Mucosa of descending colon (tissue), 3 donors: ENCODE data around the gene STEAP2. TPM values are rescaled to one million over a fixed set of nuclear protein-coding genes. Genes with fewer than 3 reads are reported as not detected.
A peak's percentile ranks its signal among the peaks of the same experiment; 100 is the strongest.
"Not testable (repeated sequence)": the region's sequence is repeated elsewhere in the genome, so short reads cannot be mapped to it uniquely, and the experiment has no call there.

ENCODE experiments used
- ATAC-seq: fragments of 200-7000 bp; cut with Tn5 transposase; one replicate; pipeline ENCODE4 v1.9.1; 2020; ENCODE audit warnings: mild to moderate bottlenecking, moderate library complexity
- DNase-seq, 3 donors: peaks; one replicate each; pipeline ENCODE4 v3.0.0-alpha.2; 2020
- H3K36me3 ChIP-seq: fragments of 200-600 bp; one replicate; pipeline ENCODE4 v1.8.0; 2021; ENCODE audit warnings: low read depth, mild to moderate bottlenecking
- H3K4me1 ChIP-seq: fragments of 200-600 bp; one replicate; pipeline ENCODE4 v1.8.0; 2021; ENCODE audit warnings: low read depth, mild to moderate bottlenecking
- H3K4me3 ChIP-seq: fragments of 200-600 bp; one replicate; pipeline ENCODE4 v1.8.0; 2021; ENCODE audit warnings: mild to moderate bottlenecking
- H3K9me3 ChIP-seq: fragments of 200-600 bp; one replicate; pipeline ENCODE4 v1.8.0; 2021; ENCODE audit warnings: mild to moderate bottlenecking
- intact Hi-C, 2 donors: fragments of 100-400 bp; cut with DNase I in 1 of 2; cut with micrococcal nuclease in 1 of 2; formaldehyde crosslinking; loops; one replicate each; pipeline versions ENCODE4 v1.11.0 to v1.11.1; 2022; cut with DNase I, micrococcal nuclease
- total RNA-seq, 3 donors: library from RNA; stranded (reverse); fragmentation: NEBNext Ultra II Directional in 2 of 3; extraction: Animal tissue kit (Norgen Biotek cat#: 25700) in 2 of 3; gene quantifications; one replicate each; pipeline versions ENCODE4 v1.2.1 to v1.2.4, GENCODE V29; 2021 to 2023
- TF ChIP-seq, protein P1 (sequence below): fragments of 200-600 bp; IDR thresholded peaks from one replicate; pipeline ENCODE4 v1.8.0; 2022; ENCODE audit warnings: antibody characterized with exemption, mild to moderate bottlenecking
- donor health status: DM: no; HTN: no; CAD: no; lungs with moderate emphysema.
- donor health status: DM: no; HTN: no; CAD: no.
- donor health status: DM: no; HTN: yes; CAD: no.

The STEAP2 gene
- total RNA-seq, 3 donors from 2014 or later: 22.2 to 26.3 (median 23.1) TPM

GRCh38 chr7:90248706-90249105 is 37.2 kb downstream of the STEAP2 start:
- H3K4me3 ChIP-seq: no peak overlapping the region
- H3K36me3 ChIP-seq: no peaks in the 10 kb centered on the region
- H3K9me3 ChIP-seq: no peaks in the 10 kb centered on the region
- DNase-seq: no peak
- H3K4me1 ChIP-seq: peaks cover 2% of the 10 kb centered on the region
- intact Hi-C loops: no loop called here
- no peak for ATAC-seq
- TF ChIP-seq, protein P1, sequence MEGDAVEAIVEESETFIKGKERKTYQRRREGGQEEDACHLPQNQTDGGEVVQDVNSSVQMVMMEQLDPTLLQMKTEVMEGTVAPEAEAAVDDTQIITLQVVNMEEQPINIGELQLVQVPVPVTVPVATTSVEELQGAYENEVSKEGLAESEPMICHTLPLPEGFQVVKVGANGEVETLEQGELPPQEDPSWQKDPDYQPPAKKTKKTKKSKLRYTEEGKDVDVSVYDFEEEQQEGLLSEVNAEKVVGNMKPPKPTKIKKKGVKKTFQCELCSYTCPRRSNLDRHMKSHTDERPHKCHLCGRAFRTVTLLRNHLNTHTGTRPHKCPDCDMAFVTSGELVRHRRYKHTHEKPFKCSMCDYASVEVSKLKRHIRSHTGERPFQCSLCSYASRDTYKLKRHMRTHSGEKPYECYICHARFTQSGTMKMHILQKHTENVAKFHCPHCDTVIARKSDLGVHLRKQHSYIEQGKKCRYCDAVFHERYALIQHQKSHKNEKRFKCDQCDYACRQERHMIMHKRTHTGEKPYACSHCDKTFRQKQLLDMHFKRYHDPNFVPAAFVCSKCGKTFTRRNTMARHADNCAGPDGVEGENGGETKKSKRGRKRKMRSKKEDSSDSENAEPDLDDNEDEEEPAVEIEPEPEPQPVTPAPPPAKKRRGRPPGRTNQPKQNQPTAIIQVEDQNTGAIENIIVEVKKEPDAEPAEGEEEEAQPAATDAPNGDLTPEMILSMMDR: no peak

DNA sequence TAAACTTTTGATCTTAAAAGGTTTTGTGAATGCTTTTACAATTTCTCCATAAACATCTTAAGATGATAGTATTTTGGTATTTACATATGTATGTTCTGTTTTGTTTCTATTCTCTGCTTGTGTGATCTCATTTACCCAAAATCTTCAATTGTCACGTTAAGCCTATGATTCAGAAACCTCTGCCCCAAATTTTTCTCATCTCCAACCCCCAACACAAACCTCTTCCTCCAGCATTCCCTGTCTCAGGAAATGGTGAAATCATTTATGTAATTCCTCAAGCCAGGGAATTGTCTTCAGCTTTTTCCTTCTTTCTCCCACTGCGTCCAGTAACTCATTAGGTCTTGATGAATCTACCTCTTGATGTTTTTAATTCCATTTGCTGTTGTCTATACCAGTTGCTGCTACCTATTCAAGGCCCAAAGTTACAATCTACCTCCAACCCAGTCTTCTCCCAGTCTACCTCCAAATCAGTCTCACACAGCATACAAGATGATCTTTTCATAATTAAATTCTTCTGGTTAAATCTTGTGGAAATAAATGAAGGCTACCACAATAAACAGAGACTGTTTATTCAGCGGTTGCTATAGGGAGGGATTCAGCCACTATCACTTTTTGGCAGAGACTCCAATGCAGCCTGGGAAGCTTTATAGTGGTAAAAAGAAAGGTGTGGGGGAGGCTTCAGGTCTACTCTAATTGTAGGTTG is 39.2 kb downstream of the STEAP2 start:
- TF ChIP-seq, protein P1: no peak
- Histone ChIP-seq H3K36me3 (no peaks in the 10 kb centered on the region), H3K4me1 (no peaks in the 10 kb centered on the region), H3K9me3 (no peaks in the 10 kb centered on the region), H3K4me3 (no peak overlapping the region)
- DNase-seq (no peak), ATAC-seq (peak; percentile 25)
- intact Hi-C loops: no loop called here

DNA sequence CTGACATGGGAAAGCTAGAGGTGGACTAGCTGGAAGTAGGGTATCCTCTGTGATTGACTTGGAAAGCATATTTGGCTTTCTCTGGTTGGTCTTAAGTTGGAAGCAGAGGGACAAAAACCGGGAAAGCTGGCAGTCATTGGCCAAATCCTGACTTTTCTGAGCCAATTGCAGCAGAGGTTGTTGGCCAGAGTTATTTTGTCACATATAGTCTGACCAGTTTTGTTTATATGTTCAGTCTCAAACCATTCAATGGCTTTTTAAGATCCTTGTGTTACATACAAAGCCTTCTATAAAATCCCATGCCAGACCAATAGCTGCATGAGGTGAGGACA is 39.7 kb downstream of the STEAP2 start:
- Histone ChIP-seq H3K9me3 (no peaks in the 10 kb centered on the region), H3K4me3 (no peak overlapping the region), H3K36me3 (no peaks in the 10 kb centered on the region), H3K4me1 (no peaks in the 10 kb centered on the region)
- DNase-seq (no peak), ATAC-seq (no peak)
- intact Hi-C loops: no loop called here
- TF ChIP-seq, protein P1: no peak

DNA sequence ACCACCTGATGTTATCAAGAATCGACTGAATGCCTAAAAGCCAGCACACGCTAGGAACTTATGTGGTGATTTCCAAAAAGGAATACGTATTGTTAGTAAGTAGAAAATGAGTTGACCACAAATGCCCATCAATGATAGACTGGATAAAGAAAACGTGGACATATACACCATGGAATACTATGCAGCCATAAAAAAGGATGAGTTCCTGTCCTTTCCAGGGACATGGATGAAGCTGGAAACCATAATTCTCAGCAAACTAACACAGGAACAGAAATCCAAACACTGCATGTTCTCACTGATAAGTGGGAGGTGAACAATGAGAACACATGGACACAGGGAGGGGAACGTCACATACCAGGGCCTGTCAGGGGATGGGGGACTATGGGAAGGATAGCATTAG is 44.5 kb downstream of the STEAP2 start:
- H3K9me3 ChIP-seq, H3K4me1 ChIP-seq, DNase-seq, H3K36me3 ChIP-seq, H3K4me3 ChIP-seq, ATAC-seq, intact Hi-C loops: not testable (repeated sequence)

DNA sequence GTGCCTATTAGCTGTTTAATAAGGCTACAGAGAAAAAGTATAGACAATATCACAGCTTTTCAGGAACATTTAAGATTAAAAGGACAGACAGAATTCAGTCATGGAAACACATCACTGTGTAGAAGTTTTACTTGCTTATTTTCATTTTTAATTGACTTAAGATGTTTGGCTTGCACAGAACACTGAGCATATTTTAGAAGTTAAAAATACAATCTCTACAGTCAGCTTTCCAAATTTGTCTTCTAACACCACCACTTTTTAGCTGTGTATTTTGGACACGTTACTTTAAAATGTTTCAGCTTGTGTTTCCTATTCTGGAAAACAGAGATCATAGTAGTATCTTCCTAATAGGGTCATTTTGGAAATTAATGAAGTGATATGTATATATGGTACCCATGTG is 45.2 kb downstream of the STEAP2 start:
- intact Hi-C loops: no loop called here
- ATAC-seq: no peak

GRCh38 chr7:90261441-90261840 is 49.9 kb downstream of the STEAP2 start:
- Histone ChIP-seq H3K4me1 (no peaks in the 10 kb centered on the region), H3K36me3 (no peaks in the 10 kb centered on the region), H3K9me3 (no peaks in the 10 kb centered on the region), H3K4me3 (no peak overlapping the region)
- intact Hi-C loops: loop anchor here (10.0 kb wide), 2 partner anchors 97 to 107 kb away; partner anchors contain the start of gene STEAP1 (in 1 of the 2)
- TF ChIP-seq, protein P1: no peak
- no peak for ATAC-seq
- DNase-seq: no peak

More for the DNA sequence above, 45.2 kb downstream of the STEAP2 start:
- no peaks in the 10 kb centered on the region for H3K9me3 ChIP-seq
- no peak overlapping the region for H3K4me3 ChIP-seq
- H3K36me3 ChIP-seq: no peaks in the 10 kb centered on the region
- TF ChIP-seq, protein P1: no peak
- DNase-seq: no peak
- H3K4me1 ChIP-seq: no peaks in the 10 kb centered on the region
